Midbrain (tissue), 1 donor: ENCODE results near the gene BMP5.
"Not testable (repeated sequence)": the region's sequence is repeated elsewhere in the genome, so short reads cannot be mapped to it uniquely, and the experiment has no call there.

Experiments used
- DNase-seq: peaks from one replicate; lab custom pipeline; 2025; lab: John Stamatoyannopoulos, UW

BMP5 gene

GRCh38 chr6:55875400-55875799 lies at the start of gene BMP5:
BMP5 (minus strand) TSS chr6:55875590; CDS start chr6:55874865, 725 bp downstream.
- no peak for DNase-seq

- no peak for DNase-seq
Observed at GRCh38 chr6:55922406-55922805, 47.0 kb upstream of the BMP5 start.

- DNase-seq, result no peak
Observed at GRCh38 chr6:55919716-55920308, 44.4 kb upstream of the BMP5 start.

- no peak for DNase-seq
Observed at GRCh38 chr6:55918639-55919038, 43.2 kb upstream of the BMP5 start.

GRCh38 chr6:55917751-55918415 lies 42.5 kb upstream of the BMP5 start:
- DNase-seq, result no peak

GRCh38 chr6:55916188-55916587 lies 40.8 kb upstream of the BMP5 start:
- no peak for DNase-seq

GRCh38 chr6:55913228-55914195 lies 38.1 kb upstream of the BMP5 start:
- DNase-seq, result no peak

- DNase-seq, result not testable (repeated sequence)
Observed at GRCh38 chr6:55910466-55910865, 35.1 kb upstream of the BMP5 start.

- not testable (repeated sequence) for DNase-seq
Observed at GRCh38 chr6:55909911-55910310, 34.5 kb upstream of the BMP5 start.

GRCh38 chr6:55902796-55903195 lies 27.4 kb upstream of the BMP5 start:
- DNase-seq, result no peak

- no peak for DNase-seq
Observed at GRCh38 chr6:55901765-55902270, 26.4 kb upstream of the BMP5 start.

GRCh38 chr6:55898342-55898741 lies 23.0 kb upstream of the BMP5 start:
- no peak for DNase-seq

GRCh38 chr6:55897346-55897745 lies 22.0 kb upstream of the BMP5 start:
- no peak for DNase-seq

- DNase-seq, result no peak
Observed at GRCh38 chr6:55895972-55896730, 20.8 kb upstream of the BMP5 start.

GRCh38 chr6:55892749-55893357 lies 17.5 kb upstream of the BMP5 start:
- DNase-seq, result no peak

GRCh38 chr6:55888917-55889316 lies 13.5 kb upstream of the BMP5 start:
- DNase-seq, result no peak

GRCh38 chr6:55886185-55886836 lies 10.9 kb upstream of the BMP5 start:
- no peak for DNase-seq

GRCh38 chr6:55882718-55883569 lies 7.6 kb upstream of the BMP5 start:
- DNase-seq, result no peak

- DNase-seq, result no peak
Observed at GRCh38 chr6:55877283-55877682, 1.9 kb upstream of the BMP5 start.

GRCh38 chr6:55874316-55874715 lies 1.1 kb downstream of the BMP5 start:
- DNase-seq, result no peak
